Mucosa of gallbladder (tissue), 1 donor: ENCODE data around the gene TBC1D20. TPM values are rescaled to one million over a fixed set of nuclear protein-coding genes. Genes with fewer than 3 reads are reported as not detected.
"Not testable (repeated sequence)": the region's sequence is repeated elsewhere in the genome, so short reads cannot be mapped to it uniquely, and the experiment has no call there.

Experiments
- DNase-seq: peaks from one replicate; pipeline ENCODE4 v3.0.0-alpha.2; 2020; ENCODE audit warnings: low spot score
- total RNA-seq: library from RNA; stranded (reverse); gene quantifications from one replicate; pipeline ENCODE4 v1.2.1, GENCODE V29; 2021
- donor health status: DM: no; HTN: no; CAD: no.

TBC1D20 gene, protein sequence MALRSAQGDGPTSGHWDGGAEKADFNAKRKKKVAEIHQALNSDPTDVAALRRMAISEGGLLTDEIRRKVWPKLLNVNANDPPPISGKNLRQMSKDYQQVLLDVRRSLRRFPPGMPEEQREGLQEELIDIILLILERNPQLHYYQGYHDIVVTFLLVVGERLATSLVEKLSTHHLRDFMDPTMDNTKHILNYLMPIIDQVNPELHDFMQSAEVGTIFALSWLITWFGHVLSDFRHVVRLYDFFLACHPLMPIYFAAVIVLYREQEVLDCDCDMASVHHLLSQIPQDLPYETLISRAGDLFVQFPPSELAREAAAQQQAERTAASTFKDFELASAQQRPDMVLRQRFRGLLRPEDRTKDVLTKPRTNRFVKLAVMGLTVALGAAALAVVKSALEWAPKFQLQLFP
- 36.9 TPM for total RNA-seq

GRCh38 chr20:462199-462991, at the start of gene TBC1D20:
Gene TBC1D20, minus strand, starts transcription at chr20:462533. Its CDS starts 128 bp downstream, at chr20:462405.
- peak; percentile 88 for DNase-seq

- DNase-seq = not testable (repeated sequence)
These were observed 48.2 kb upstream of the TBC1D20 start for GRCh38 chr20:510328-511057.

DNA sequence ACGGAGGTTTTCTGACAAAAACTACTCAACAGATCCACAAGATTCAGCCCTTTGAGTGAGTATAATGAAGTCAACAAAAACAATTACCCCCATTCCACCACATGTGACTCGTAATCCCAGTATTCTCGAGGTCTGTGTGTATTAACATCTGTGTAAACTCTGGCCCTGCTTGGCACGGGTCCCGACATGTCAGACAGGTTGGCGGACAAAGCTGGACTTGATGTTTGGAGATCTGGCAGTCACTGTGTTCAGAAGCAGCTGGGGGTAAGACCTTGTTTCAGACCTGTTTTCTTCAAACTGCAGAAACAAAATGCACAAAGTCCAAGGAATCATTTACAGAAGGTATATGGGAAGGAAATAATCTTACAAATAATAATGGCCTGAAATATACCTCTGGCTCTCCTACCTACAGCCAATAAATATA, 46.0 kb upstream of the TBC1D20 start:
- DNase-seq = not testable (repeated sequence)

- no peak for DNase-seq
These were observed 45.5 kb upstream of the TBC1D20 start for GRCh38 chr20:507761-508332.

DNA sequence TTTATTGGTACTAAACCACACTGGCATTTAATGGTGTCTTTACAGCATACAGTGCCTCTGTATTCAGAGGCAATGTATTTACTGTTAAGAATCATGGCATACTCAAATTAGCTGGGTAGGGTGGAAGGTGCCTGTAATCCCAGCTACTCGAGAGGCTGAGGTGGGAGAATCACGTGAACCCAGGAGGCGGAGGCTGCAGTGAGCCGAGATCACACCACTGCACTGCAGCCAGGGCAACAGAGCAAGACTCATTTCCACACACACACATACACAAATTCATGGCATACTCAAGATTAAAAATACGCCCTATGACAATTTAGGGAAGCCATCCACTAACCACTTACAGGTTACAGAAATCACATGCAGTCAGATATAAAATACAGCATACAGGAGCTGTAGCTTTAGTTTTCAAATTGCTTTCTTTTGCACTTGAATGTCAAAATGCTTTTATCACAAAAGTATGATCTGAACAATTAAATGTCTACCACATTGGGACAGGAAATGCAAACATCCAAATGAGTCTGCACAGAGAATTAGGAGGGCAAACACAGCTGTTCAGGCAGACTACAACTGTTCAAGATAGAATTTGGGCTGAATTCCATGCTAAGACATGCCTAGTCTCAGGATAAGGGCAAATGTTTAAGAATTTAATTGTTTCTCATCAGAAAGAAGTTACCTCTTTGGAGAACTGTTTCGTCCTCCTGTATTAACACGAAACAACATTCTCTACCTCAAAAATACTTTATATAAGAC, 44.8 kb upstream of the TBC1D20 start:
- DNase-seq = no peak

DNA sequence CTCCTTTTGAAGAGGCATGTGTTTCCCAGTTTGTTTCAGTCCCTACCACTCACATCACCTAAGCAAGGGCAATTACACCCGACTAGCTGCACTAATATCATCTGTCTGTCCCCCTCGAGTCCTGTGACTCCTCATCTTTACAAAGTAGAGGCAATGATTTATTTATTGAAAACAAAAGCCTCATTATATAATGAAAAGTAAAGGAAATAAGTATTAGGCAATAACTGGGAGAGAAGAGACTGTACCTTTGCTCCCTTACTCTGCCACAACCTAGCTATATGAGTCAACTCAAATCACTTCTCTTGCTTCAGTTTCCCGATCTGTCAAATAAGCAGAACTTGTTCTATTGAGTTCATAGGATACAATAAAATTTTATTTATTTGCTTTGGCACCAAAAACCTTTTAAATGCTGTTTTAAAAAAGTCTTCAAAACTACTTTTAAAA, 42.3 kb upstream of the TBC1D20 start:
- no peak for DNase-seq

DNA sequence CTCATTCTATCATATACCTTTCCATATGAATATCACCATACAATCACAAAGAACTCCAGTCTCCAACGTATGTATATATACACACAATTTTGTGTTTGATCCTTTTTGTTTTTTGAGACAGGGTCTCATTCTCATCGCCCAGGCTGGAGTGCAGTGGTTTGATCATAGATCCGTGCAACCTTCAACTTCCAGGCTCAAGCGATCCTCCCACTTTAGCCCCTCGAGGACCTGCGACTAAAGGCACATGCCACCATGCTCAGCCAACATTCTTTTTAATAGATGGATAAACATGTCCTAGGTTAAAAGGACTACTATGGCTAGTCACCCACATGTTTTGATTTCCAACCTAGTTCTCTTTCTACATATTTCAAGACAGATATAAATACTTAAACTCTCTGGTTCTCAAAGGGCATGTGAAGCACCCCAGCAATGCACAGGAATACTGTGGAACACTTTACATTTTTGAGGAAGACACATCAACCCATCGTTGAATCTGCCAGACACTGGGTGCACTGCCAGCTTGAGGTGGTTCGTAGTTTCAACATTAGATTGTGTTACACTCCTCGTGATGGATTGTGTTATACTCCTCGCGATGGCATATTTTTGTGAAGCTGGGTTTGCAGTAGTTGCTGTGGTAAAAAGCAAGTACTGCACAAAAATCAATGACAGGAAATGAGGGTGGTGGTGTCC, 40.9 kb upstream of the TBC1D20 start:
- no peak for DNase-seq

DNA sequence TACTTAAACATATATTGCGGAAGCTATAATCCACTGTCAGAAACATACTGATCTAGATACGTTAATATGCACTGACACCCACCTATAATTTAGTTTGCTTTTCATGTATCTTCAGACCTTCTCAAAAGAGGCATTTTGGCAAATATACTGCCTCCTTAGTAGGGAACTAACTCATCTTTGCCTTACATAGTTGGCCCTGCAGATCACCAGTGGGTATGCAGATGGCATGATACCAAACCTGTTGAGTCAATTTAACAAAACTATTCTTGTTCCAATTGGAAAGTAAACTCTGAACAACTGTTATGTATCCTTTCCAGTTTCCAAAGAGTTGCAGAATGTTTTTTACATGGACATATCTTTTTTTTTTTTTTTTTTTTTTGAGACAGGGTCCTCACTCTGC, 35.6 kb upstream of the TBC1D20 start:
- DNase-seq = no peak

GRCh38 chr20:496126-496696, 33.9 kb upstream of the TBC1D20 start:
- DNase-seq = peak; percentile 15

DNA sequence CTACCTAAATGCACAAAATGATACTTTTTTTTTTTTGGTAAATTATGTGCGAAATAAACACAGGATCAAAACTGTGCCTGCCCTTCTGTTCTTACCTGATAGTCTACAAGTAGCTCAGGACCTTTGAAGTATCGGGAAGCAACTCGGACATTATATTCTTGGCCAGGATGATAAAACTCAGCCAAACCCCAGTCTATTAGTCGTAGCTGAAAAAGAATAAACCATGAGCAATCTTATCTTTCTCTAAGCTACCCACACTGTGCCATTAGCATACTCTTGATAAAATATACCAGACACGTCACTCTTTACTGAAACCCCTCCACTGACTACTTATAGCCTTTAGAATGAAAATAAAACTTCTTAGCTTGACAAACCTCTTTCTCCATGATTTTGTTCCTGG, 29.8 kb upstream of the TBC1D20 start:
- DNase-seq = no peak

GRCh38 chr20:487655-488054, 25.3 kb upstream of the TBC1D20 start:
- DNase-seq = no peak

GRCh38 chr20:483815-484644, 21.7 kb upstream of the TBC1D20 start:
- DNase-seq = no peak

GRCh38 chr20:481167-481566, 18.8 kb upstream of the TBC1D20 start:
- no peak for DNase-seq

- DNase-seq = no peak
These were observed 17.7 kb upstream of the TBC1D20 start for GRCh38 chr20:480044-480443.

DNA sequence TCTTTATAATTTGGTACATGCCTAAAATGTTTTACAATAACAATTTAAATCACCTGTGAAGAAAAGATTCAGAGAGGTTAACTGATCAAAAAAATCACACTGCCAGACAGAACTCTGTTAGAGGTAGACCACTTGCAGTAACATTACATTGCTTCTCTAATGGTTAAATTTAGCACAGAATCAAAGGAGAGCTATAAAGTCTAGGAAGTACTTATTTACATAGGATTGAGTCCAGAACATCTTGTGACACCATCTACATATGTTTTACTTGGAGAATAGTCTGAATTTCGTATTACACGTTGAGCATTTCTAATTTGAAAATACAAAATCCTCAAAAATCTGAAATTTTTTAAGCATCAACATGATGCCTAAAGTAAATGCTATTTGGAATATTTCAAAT, 17.2 kb upstream of the TBC1D20 start:
- no peak for DNase-seq

DNA sequence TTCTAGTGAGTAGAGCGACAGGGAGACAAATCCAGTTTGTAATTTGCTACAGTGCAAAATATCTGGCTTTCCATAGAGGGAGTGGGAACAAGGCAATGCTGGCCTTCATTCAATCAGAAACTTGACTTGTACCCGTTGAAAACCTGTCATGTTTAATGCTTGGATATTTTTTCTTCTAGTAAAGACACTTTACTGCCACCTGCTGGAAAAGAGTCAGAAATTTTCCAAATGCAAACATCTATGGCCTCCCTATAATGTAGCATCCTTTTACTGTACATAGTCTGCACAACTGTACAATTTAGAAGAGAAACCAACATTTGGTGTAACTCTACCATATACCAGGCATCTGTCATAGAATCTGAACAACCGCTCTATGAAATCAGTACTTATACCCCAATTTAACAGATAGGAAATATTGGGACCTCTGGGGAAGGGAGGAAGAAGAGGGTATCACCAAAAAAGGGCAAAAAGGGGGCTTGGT, 16.7 kb upstream of the TBC1D20 start:
- peak; percentile 23 for DNase-seq

DNA sequence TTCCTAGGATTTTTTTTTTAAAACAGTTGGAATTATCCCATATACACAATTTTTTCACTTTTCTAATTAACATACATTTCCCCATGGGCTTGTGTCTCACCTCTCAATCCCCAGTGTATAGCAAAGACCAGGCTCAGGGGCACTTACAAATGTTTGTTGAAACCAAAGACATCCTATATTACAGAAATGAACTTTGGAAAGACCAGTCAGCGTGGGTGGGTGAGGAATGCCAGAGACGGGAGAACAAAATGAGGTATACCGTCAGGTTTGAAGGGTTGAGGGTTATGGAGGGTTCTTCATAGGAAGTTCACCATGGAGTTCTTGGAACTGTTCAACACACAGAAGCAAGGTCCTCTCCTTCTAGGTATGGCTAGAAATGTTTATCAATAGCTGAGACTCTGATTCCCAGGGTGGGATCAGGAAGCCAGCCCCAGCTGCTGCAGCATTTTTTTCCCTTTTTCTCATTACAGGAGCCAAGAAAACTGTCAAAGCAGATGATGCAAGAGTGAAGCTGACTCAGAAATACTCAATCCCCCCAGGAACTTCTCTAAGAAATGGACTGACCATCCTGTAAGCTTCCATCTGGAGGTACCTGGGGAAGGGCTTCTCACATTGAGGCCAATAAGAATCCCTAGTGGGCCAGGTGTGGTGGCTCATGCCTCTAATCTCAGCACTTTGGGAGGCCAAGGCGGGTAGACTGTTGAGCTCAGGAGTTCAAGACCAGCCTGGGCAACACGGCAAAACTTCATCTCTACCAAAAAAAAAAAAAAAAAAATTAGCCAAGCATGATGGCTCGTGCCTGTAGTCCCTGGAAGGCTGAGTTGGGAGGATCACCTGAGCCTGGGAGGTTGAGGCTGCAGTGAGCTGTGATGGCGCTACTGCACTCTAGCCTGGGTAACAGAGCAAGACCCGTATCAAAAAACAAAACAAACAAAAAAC, 15.9 kb upstream of the TBC1D20 start:
- no peak for DNase-seq
